AG10803 (cell line): Measurements from ENCODE around the gene ISCA2.

Experiments
- DNase-seq: peaks from one replicate; pipeline ENCODE4 v3.0.0; 2010; ENCODE audit warnings: low read depth
- H3K4me3 ChIP-seq: 2 replicates; pipeline ENCODE4 v1.5.1; 2011; ENCODE audit warnings: mild to moderate bottlenecking, low read length, control low read depth
- TF ChIP-seq, protein P1 (sequence below): conservative IDR thresholded peaks from 2 replicates; pipeline ENCODE4 v1.5.1; 2011; ENCODE audit warnings: mild to moderate bottlenecking, low read length, control low read depth, inconsistent platforms

ISCA2 gene

DNA sequence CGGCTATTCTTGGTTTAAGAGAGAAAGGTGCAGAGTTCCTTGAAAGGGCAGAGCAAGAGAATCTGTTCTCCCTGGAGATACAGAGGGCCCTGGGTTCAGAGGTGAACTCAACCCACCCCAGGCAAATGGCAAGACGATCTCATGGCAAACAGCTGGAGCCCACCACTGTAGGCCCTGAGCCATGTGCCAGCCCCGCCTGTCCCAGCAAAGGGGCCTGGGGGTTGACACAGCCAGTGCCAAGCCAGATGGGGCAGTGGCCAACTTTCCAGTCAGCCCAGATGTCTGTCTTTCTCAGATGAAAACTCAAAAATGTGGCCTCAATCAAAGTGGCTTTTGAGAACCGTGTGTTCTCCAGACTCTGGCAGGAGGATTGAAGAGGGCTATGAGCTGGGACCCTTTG is 51.8 kb downstream of the ISCA2 start:
- no peak for DNase-seq
- TF ChIP-seq, protein P1, sequence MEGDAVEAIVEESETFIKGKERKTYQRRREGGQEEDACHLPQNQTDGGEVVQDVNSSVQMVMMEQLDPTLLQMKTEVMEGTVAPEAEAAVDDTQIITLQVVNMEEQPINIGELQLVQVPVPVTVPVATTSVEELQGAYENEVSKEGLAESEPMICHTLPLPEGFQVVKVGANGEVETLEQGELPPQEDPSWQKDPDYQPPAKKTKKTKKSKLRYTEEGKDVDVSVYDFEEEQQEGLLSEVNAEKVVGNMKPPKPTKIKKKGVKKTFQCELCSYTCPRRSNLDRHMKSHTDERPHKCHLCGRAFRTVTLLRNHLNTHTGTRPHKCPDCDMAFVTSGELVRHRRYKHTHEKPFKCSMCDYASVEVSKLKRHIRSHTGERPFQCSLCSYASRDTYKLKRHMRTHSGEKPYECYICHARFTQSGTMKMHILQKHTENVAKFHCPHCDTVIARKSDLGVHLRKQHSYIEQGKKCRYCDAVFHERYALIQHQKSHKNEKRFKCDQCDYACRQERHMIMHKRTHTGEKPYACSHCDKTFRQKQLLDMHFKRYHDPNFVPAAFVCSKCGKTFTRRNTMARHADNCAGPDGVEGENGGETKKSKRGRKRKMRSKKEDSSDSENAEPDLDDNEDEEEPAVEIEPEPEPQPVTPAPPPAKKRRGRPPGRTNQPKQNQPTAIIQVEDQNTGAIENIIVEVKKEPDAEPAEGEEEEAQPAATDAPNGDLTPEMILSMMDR: no peak
- H3K4me3 ChIP-seq: no peak overlapping the region

DNA sequence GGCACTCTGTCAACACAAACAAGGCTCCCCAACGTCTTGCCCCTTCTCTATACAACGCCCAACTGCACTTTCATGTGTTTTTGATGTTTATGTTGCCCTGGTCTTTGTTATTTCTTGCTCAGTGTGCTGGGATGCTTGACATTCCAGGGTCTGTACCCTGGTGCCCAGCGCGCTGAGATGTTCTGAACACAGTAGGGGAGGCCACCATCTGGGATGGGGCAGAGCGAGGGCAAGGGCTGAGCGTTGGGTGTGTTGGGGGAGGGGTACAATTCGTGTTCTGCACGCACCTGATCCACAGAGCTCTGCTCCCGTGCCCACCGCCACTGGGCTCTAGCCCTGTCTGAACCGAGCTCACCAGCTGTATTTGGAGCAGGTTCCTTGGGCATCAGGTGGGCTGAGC is 52.9 kb downstream of the ISCA2 start:
- no peak overlapping the region for H3K4me3 ChIP-seq
- TF ChIP-seq, protein P1: no peak
- no peak for DNase-seq
